ENCODE data around the gene CHST11.
A peak's percentile ranks its signal among the peaks of the same experiment; 100 is the strongest.

The CHST11 gene

DNA sequence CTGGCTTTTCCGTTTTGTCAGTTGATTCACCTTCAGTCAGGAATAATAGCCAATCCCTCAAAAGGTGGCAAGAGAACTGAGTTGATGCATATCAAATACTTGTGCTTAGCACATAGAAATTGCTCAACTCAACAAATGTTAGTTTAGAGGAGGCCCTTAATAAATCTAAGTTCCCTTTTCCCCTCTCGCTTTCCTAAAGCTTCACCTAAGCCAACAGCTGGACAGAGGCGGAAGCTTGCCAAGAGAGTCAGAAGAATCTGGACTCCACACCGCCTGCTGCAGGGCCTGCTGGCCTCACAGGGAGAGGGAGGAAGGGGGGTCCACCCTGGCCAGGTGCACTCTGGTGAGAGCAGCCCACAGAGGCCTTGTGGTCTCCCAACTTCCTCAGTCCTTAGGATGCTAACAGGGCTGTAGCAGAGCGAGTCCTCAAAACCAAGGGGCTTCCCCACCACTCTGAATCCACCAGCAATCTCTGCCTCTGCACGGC is 213.1 kb downstream of the CHST11 start:
- DNase-seq (ENCODE audit: low read depth, low spot score), result peak; percentile 88
- H3K4me3 ChIP-seq (ENCODE audit: low read length), result peak overlapping the region; percentile 2

DNA sequence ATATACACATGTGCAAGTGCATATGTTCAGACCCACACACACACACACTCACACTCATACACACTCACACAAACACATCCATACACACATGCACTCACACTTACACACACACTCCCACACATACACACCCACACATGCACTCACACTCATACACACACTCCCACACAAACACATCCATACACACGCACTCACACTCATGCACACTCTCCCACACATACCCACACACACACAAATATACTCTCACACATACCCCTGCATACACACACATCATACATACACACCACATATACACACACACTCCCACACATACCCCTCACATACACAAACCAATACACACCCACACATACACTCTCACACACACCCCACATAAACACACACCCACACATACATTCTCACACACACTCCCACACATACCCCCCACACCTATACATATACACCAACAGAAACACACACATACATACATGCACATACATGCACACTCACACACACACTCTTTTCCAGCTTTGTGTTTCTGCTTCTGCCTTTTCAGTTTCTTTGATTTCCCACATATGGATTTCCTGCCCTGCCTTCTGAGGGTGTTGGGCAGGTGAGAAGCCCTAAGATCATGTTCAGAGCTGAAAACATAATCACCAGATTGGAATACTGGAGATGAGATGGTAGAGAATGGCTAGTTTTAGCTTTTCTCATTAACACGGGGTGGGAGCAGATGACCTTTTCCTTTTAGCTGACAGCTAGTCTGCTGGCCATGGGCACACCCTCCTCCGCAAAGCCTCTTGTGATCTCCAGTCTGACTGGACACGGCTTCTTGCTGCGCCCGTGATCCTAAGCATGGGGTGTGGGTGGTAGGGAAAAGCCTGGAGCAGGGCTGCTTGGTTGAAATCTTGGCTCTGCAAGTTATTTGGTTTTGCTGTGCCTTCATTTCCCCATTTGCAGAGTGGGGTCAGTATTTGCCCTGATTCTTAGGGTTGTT is 214.0 kb downstream of the CHST11 start:
- peak overlapping the region; percentile 2; the same call in 1 of the 2 replicates for H3K4me3 ChIP-seq (ENCODE audit: low read length)
- DNase-seq (ENCODE audit: low read depth, low spot score), result peak; percentile 57

DNA sequence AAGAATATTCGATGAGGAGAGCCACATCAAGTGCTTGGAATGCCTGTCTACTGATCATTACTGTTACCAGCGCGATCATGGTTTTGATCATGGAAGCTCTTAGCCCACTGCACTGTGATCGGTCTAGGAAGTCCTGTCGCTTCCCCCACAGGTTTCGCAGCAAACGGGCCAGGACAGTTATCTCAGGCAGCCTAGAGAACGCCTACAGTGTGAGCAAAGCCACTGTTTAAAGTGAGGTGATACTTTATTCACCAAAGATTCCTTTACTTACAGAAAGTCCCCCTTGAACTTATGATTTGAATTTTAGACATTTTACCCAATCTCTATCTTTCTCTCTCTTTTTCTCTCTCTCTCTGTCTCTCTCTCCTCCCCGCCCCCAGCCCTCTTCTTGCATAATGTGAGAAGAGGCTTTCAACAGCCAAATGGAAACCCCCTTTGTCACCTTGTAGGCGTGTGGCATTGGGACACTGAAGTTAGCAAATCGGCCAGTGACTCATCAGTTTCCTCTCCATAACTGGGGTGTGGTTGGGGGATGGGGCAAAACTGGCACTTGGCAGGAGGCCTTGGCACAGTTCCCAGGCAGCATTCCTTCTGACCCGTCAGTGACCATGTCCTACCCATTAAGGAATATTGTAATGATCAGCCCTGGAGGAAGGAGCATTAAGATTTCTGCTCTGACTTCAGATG is 214.8 kb downstream of the CHST11 start:
- H3K4me3 ChIP-seq (ENCODE audit: low read length), result no peak overlapping the region
- DNase-seq (ENCODE audit: low read depth, low spot score), result no peak

DNA sequence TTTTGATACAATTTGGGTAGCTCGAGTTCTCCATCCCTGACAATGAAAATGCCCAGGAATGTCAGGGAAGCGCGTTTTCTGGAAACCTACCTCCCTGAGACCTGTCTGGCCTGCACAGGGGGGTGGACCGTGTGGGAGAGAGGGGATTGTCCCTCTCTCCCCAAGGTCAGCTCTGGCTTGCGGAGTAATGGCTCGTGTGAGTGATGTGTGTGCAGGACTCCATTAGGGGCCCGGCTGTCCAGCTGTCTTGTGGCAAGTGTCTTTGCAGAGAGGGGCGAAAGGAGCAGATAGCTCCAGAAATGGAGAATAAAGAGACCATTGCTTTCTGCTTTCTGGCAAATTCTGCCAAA is 215.3 kb downstream of the CHST11 start:
- no peak for DNase-seq (ENCODE audit: low read depth, low spot score)
- H3K4me3 ChIP-seq (ENCODE audit: low read length), result no peak overlapping the region

DNA sequence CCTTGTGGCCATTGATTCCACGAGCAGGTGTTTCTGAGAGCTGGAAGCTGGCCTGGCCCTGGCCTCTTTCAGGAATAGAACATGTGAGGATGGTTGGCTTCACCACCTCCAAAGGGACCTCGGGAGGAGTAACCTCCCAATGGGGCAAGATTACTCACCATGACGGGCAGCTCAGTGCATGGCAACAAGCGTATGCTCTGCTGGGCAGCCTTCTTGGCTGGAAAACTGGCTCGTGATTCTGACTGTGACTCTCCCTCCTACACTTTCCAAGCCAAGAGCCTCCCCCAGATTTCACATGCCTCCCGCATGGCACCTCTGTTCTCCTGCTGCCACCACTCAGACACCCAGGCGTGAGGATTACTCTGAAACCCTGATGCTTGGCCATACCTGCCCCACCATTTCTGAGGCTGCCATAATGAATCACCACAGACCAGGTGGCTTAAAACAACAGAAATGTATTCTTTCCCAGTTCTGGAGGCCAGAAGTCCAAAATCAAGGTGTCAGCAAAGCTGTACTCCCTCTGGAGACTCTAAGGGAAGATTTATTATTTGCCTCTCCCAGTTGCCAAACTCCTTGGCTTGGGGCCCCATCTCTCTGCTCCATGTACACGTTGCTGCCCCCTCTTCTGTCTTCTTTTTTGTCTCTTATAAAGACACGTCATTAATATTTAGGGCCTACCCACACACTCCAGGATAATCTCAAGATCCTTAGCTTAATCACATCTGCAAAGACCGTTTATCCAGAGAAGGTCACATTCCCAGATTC is 215.9 kb downstream of the CHST11 start:
- DNase-seq (ENCODE audit: low read depth, low spot score), result no peak
- no peak overlapping the region for H3K4me3 ChIP-seq (ENCODE audit: low read length)

DNA sequence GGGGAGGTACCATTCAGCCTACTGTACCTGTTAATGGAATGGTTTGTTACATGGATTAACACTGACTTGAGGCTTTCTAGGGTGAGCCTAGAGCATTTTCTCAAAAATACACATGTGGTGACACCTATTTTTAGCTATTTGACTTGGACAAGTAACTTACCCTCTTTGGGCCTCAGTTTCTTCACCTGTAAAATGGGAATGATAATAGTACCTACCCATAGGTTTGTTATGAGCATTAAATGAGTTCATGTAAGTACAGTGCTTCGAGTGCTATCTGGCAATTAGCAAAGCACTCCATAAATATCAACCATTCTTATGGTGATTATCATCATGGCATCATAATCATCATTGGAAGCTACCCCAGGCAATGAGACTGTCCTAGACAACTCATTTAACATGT is 216.5 kb downstream of the CHST11 start:
- no peak for DNase-seq (ENCODE audit: low read depth, low spot score)
- no peak overlapping the region for H3K4me3 ChIP-seq (ENCODE audit: low read length)

DNA sequence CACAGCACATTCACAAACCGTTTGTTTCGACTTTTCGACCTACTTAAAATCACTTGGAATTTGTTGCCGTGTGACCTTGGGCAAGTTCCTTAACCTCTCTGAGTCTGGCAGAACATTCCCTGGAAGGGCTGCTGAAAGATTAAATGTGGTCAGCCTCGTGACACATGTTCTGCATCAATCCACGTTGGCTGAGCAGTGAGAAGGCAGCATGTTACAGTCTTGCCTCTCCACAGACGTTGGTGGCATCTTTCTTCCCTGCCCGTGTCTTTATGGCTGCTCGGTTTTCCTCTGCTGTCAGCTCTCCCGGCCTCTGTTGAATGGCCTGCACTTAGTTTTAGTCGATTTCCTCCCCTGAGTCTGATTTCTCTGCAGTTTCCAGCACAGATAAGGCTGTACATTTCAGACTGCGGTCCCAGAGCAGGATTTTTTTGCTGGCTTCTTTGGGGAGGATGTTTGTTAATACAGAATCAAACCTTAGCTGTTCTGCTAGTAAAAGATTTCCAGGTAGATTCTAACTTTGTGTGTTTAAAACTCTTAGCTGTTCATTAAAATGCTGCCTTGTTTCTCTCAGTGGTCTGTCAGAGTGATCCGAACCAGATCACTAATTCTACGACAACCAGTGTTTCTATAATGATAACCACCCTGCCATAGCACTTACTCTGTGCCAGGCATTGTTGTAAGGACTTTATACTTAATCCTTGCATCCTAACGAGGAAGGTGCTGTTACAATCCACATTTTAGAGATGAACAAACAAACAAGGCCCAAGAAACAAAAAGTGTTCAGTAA is 217.1 kb downstream of the CHST11 start:
- no peak overlapping the region for H3K4me3 ChIP-seq (ENCODE audit: low read length)
- DNase-seq (ENCODE audit: low read depth, low spot score), result no peak

DNA sequence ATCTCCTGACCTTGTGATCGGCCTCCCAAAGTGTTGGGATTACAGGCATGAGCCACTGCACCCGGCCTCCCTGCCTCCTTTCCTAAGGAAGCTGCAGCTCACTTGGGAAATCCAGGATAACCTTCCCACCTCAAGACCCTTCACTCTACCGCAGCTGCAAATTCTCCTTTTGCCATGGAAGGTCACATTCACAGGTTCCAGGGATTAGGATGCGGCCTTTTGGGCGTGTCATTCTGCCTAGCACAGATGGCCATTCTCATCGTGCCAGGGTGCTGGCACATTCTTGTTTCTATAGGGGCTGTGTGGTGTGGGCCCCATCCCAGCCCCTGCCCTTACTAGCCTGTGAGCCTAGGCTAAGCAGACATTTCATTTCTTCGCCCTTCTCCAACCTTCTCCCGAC is 219.9 kb downstream of the CHST11 start:
- no peak overlapping the region for H3K4me3 ChIP-seq (ENCODE audit: low read length)
- no peak for DNase-seq (ENCODE audit: low read depth, low spot score)

DNA sequence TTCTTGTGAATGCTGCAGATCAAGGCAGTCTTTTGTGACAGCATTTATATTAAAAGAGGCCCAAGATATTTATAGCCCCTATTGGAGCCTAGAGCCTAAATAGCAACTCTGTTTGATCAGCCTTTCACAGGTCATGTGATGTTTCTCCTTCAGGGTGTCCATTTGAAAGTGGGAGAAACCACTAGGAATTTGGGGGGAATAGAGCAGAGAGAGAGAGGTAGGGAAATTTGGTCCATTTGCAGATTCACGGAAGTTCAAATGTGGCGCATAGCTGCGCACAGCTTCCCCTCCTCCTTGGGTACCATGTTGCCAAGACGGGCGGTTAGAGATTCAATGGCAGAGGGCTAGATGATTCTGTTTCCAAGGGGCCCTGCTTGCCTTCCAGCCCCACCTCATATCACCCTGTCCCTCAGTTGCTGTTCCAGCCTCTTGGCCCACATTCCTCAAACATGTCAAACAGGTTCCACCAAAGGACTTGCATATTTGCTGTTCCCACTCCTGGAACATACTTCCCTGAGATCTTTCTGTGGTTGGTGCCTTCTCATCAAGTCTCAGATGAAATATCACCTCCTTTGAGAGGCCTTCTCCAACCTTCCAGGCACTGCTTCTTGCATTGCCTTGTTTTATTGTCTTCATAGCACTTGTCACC is 220.8 kb downstream of the CHST11 start:
- H3K4me3 ChIP-seq (ENCODE audit: low read length), result no peak overlapping the region
- DNase-seq (ENCODE audit: low read depth, low spot score), result no peak

DNA sequence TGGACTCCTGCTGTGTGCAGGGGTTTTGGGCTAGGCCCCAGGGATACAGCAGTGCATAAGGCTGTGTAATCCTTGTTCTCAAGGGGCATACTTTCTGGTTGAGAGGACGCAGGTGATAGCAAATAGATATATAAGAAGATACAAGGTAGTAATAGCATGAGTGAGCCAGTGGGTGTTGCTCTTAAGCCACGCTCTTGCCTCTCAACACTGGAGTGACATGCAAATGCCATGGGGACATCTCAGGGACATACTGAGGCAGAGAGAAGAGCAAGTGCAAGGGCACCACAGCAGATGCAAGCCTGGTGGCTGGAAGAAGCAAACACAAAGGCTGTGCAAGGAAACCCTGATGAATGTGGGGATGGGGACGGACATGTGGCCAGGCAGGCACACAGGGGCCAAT is 223.3 kb downstream of the CHST11 start:
- peak; percentile 70 for DNase-seq (ENCODE audit: low read depth, low spot score)
- H3K4me3 ChIP-seq (ENCODE audit: low read length), result no peak overlapping the region

DNA sequence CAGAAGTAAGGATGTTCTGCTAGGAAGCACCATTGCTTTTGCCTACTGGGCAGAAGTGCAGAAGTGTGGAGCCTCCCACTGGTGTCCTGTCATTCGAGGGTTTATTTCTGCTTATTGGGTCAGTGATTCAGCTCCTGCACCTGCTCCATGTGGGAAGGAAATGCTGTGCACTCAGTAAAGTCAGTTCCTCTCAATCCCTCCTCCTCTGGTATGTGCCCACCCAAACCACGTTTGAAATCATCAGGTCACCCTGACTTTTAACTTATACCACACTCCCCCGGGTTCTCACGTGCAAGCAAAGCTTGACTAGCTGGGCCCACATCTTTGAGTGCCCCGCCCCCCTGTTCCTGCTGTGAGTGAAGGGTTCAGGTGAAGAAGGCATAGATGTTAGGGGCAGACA is 223.7 kb downstream of the CHST11 start:
- no peak overlapping the region for H3K4me3 ChIP-seq (ENCODE audit: low read length)
- no peak for DNase-seq (ENCODE audit: low read depth, low spot score)

DNA sequence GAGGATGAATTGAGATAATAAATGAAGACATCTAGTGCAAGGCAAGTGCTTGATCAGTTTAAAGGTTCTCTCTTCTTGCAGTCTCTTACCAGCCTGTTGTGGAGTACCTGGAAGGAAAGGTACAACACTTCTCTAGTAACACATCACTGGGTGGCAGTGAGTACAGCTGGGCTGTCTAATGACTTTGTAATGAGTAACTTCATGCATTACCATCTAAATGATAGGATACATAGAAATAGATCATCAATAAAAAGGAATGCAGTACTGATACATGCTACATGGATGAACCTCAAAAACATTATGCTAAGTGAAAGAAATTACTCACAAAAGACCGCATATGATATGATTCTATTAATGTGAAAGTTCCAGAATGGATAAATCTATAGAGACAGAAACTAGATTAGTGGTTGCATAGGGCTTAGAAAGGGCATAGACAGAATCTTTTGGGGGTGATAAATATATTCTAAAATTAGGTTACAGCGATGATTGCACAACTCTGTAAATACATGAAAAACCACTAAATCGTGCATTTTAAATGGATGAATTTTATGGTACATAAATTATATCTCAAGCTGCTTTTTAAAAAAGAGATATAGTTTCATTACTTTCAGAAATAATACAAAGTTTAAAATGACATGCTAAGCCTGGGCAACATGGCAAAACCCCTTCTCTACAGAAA is 224.4 kb downstream of the CHST11 start:
- H3K4me3 ChIP-seq (ENCODE audit: low read length), result no peak overlapping the region
- DNase-seq (ENCODE audit: low read depth, low spot score), result no peak

DNA sequence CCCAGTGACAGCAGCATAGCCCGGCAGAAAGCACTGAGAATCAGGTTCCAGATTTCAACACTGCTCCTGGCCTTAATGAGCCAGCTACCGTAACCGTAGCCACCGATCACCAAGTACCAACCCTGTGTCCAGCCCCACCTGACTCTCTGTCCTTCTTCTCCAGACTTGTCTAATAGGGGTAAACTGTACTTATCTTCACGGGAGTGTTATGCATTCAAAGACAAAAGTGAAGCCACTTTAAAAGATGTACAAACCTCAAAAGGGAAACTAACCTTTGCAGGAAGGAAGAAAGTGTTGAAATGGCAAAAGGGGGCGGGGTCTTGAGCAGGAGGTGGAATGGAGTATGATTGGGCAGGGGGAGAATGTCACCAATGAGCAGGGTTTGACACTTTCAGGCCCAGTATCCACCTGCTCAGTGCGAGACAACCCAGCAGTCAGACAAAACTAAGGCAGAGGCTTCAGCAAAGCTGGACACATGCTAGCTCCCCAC is 226.1 kb downstream of the CHST11 start:
- peak overlapping the region; percentile 36 for H3K4me3 ChIP-seq (ENCODE audit: low read length)
- peak; percentile 93 for DNase-seq (ENCODE audit: low read depth, low spot score)

DNA sequence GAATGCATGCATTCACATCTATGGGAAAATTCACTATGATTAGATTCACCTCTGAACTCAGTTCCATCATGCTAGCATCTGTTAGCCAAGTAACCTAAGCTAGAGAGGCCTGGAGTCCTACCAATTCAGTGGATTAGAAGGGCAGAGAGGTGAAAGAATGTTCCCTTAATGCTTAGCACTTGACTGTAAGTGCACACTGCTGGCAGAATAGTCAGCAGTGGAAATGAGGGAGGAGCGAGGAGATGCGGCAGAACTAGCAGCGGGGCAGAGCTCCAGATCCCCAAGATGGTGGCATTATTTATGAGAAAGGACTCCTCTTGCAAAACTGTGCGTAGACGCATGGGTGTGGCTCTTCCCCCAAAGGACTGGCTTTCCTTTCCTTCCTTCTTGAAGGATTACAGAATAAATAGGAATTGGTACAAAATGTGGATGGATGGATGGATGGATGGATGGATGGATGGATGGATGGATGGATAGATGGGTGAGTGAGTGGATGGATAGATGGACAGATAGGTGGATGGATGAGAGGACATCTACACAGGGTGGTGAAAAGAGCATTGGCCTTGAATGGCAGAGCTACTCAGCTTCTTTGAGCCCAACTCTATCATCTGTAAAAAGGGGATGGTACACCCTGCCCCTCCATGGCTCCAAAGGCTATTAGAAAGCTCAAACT is 227.2 kb downstream of the CHST11 start:
- no peak overlapping the region for H3K4me3 ChIP-seq (ENCODE audit: low read length)
- no peak for DNase-seq (ENCODE audit: low read depth, low spot score)

DNA sequence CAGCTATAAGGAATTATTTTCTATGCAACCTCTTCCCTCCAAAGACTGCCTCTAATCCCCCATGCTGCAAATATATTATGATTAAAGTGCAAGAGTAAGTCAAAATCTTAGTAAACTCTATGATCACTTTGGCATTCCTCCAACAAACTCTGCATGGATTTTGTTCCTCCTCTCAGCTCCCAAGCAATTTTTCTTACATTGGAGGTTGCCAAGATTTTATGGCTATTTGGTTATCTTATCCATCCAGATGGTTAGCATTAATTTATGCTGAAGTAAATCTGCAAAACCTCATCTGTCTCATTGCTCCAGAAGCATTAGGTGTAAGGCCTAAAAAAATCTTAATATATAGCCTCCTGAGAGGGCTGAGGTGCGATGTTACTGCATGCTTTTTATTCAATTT is 228.1 kb downstream of the CHST11 start:
- no peak overlapping the region for H3K4me3 ChIP-seq (ENCODE audit: low read length)
- no peak for DNase-seq (ENCODE audit: low read depth, low spot score)

DNA sequence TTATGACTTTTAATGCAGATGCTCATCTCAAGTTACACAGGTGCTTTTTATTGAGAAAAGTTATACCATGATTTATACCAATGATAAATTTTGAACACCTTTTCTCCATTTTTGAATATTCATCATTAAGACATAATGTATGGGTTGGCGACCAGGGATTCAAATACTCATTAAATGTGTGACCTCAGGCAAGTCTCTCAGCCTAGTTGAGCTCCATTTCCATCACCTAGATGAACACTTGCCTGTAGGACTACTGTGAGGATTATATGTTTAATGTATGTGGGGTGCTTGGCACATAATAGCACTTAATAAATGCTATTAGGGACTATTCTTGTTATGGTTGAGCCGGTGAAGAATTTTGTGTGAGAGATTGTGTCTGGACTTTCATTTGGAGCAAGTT is 228.6 kb downstream of the CHST11 start:
- no peak for DNase-seq (ENCODE audit: low read depth, low spot score)
- H3K4me3 ChIP-seq (ENCODE audit: low read length), result no peak overlapping the region

DNA sequence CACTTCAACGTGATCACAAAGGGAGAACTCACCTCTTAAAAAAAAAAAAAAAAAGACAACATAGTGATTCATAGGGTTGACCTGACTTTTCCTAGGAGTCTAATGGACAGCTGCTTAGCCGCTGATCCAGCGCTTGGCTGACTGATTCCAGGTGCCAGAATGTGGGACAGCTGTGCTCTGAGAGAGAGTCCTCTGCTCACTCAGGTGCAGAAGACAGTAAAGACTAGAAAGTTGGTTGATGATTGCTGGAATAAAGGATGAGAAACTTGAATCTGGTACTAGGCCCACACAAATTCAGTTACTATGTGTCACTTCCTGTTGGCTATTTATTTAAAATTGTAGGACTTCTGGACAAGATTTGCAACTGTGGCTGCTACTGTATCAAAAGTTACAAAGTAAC is 229.4 kb downstream of the CHST11 start:
- DNase-seq (ENCODE audit: low read depth, low spot score), result no peak
- no peak overlapping the region for H3K4me3 ChIP-seq (ENCODE audit: low read length)

Data from Jurkat, Clone E6-1 (cell line).